HepG2 (cell line): ENCODE results near the gene CAMKMT.

Experiments used
- CTCF ChIP-seq: sonication (generic); formaldehyde crosslinking; IDR thresholded peaks from 2 replicates; pipeline ENCODE4 v1.5.0; 2020; ENCODE audit warnings: mild to moderate bottlenecking, missing genetic modification reagents, moderate library complexity
- POLR2A ChIP-seq, 2 experiments: IDR thresholded peaks; 2 replicates each; pipeline ENCODE4 v1.6.1; 2011; ENCODE audit warnings: low read depth in 2 of 2, low read length in 2 of 2, mild to moderate bottlenecking in 1 of 2, moderate library complexity in 1 of 2; ENCODE audit not compliant: insufficient read depth in 1 of 2
- ZFX ChIP-seq: sonication (generic); formaldehyde crosslinking; IDR thresholded peaks from 2 replicates; pipeline ENCODE4 v1.4.0; 2020; ENCODE audit warnings: mild to moderate bottlenecking, low read depth, missing genetic modification reagents, moderate library complexity
- TF ChIP-seq, protein P1 (sequence below): sonication (generic); formaldehyde crosslinking; IDR thresholded peaks from 2 replicates; pipeline ENCODE4 v1.4.0; 2020; ENCODE audit warnings: low read depth, missing genetic modification reagents
- TF ChIP-seq, protein P2 (sequence below): IDR thresholded peaks from 2 replicates; pipeline ENCODE4 v1.6.1; 2016; ENCODE audit warnings: missing biosample characterization, missing genetic modification reagents, low read depth

- no peak for TF ChIP-seq ZFX (CRISPR knock-in tag)
- TF ChIP-seq, protein P1, sequence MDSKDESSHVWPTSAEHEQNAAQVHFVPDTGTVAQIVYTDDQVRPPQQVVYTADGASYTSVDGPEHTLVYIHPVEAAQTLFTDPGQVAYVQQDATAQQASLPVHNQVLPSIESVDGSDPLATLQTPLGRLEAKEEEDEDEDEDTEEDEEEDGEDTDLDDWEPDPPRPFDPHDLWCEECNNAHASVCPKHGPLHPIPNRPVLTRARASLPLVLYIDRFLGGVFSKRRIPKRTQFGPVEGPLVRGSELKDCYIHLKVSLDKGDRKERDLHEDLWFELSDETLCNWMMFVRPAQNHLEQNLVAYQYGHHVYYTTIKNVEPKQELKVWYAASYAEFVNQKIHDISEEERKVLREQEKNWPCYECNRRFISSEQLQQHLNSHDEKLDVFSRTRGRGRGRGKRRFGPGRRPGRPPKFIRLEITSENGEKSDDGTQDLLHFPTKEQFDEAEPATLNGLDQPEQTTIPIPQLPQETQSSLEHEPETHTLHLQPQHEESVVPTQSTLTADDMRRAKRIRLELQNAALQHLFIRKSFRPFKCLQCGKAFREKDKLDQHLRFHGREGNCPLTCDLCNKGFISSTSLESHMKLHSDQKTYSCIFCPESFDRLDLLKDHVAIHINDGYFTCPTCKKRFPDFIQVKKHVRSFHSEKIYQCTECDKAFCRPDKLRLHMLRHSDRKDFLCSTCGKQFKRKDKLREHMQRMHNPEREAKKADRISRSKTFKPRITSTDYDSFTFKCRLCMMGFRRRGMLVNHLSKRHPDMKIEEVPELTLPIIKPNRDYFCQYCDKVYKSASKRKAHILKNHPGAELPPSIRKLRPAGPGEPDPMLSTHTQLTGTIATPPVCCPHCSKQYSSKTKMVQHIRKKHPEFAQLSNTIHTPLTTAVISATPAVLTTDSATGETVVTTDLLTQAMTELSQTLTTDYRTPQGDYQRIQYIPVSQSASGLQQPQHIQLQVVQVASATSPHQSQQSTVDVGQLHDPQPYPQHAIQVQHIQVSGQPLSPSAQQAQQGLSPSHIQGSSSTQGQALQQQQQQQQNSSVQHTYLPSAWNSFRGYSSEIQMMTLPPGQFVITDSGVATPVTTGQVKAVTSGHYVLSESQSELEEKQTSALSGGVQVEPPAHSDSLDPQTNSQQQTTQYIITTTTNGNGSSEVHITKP (CRISPR knock-in tag): no peak
- TF ChIP-seq CTCF (CRISPR knock-in tag): no peak
- no peak for TF ChIP-seq POLR2A (IDR thresholded peaks at IDR 0.05; ENCODE audit: insufficient read depth in 1 of 2, low read depth in 2 of 2, low read length in 2 of 2)
- TF ChIP-seq, protein P2, sequence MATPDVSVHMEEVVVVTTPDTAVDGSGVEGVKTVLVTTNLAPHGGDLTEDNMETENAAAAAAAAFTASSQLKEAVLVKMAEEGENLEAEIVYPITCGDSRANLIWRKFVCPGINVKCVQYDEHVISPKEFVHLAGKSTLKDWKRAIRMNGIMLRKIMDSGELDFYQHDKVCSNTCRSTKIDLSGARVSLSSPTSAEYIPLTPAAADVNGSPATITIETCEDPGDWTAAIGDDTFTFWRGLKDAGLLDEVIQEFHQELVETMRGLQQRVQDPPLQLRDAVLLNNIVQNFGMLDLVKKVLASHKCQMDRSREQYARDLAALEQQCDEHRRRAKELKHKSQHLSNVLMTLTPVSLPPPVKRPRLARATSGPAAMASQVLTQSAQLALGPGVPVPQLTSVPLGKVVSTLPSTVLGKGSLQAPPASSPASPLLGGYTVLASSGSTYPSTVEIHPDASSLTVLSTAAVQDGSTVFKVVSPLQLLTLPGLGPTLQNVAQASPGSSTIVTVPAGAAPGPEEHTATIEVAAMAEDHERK (CRISPR knock-in tag): no peak
Observed at GRCh38 chr2:44801841-44802776, 440.4 kb downstream of the CAMKMT start.
